Stimulated activated memory B cell treated with anti-CD40 and anti-IgM and Interleukin-4, amounts not matched to agents 10 μg/mL and 1 μg/mL and 100 μg/mL, for 72 hours (primary cell): ENCODE data around the gene PRKG1.

Experiments used
- ATAC-seq: fragments of 150-1000 bp; cut with Tn5 transposase; 2 replicates; pipeline ENCODE4 v1.10.0; 2021
- H3K27ac Mint-ChIP-seq: one replicate; pipeline ENCODE4 v1.8.0; 2022; ENCODE audit warnings: mild to moderate bottlenecking, mixed read lengths
- H3K27me3 Mint-ChIP-seq: one replicate; pipeline ENCODE4 v1.8.0; 2022; ENCODE audit warnings: mixed read lengths
- H3K36me3 Mint-ChIP-seq: one replicate; pipeline ENCODE4 v1.8.0; 2022; ENCODE audit warnings: mixed read lengths
- H3K4me1 Mint-ChIP-seq: one replicate; pipeline ENCODE4 v1.8.0; 2022; ENCODE audit warnings: mixed read lengths
- H3K4me3 Mint-ChIP-seq: one replicate; pipeline ENCODE4 v1.8.0; 2022; ENCODE audit warnings: mild to moderate bottlenecking, moderate library complexity, mixed read lengths
- H3K9me3 Mint-ChIP-seq: one replicate; pipeline ENCODE4 v1.8.0; 2022; ENCODE audit warnings: mixed read lengths

The PRKG1 gene

GRCh38 chr10:51786016-51786683, 711.9 kb downstream of the PRKG1 start:
- no peak for ATAC-seq
- Mint-ChIP-seq H3K36me3 (no peaks in the 10 kb centered on the region), H3K27me3 (no peaks in the 10 kb centered on the region), H3K9me3 (no peaks in the 10 kb centered on the region), H3K27ac (no peak overlapping the region), H3K4me1 (no peaks in the 10 kb centered on the region), H3K4me3 (no peak overlapping the region)

- no peaks in the 10 kb centered on the region for H3K27me3 Mint-ChIP-seq
- no peak overlapping the region for H3K4me3 Mint-ChIP-seq
- H3K9me3 Mint-ChIP-seq: peaks cover 4% of the 10 kb centered on the region
- H3K27ac Mint-ChIP-seq: no peak overlapping the region
- no peaks in the 10 kb centered on the region for H3K4me1 Mint-ChIP-seq
- H3K36me3 Mint-ChIP-seq: no peaks in the 10 kb centered on the region
- no peak for ATAC-seq
These were observed 712.4 kb downstream of the PRKG1 start for GRCh38 chr10:51786684-51787035.

DNA sequence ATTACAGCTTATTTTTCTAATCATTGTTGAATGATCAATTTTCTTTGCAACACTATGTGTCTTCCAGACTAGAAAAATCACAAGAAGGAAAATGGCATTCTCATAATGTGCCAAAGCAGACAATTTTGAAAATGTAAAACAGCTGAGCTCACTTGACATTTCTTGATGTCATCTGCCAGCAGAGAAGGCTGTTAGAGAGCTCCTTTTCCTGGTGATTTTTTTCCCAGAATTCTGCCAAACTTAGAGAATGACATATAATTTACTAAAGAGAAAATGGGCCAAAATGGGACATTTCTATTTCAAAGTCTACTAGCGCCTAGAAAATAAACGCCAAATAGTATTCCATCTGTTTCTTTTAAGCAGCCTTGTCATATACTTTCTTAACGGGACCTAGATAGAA, 714.0 kb downstream of the PRKG1 start:
- H3K36me3 Mint-ChIP-seq: no peaks in the 10 kb centered on the region
- H3K27ac Mint-ChIP-seq: no peak overlapping the region
- H3K27me3 Mint-ChIP-seq: no peaks in the 10 kb centered on the region
- H3K4me3 Mint-ChIP-seq: no peak overlapping the region
- H3K4me1 Mint-ChIP-seq: no peaks in the 10 kb centered on the region
- ATAC-seq: no peak
- peaks cover 15% of the 10 kb centered on the region for H3K9me3 Mint-ChIP-seq

DNA sequence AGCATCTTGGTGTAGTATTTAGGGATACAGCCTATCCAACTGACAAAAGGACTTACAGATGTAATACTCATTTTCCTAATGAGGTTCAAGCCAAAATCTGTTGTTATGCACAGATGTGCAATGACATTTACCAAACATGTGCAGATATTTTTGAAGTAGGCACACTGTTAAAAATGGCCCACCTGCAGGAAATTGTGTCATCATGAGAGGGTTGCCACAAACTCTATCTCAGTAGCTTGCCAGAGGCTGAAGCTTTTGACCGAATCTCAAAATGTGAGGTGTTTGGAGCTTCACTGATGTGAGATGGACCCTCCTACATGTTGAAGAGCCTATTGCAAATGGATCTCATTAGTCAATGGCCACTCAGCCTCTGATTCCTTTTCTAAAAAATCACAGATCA, 714.8 kb downstream of the PRKG1 start:
- Mint-ChIP-seq H3K9me3 (peaks cover 17% of the 10 kb centered on the region), H3K4me1 (no peaks in the 10 kb centered on the region), H3K27ac (no peak overlapping the region), H3K27me3 (no peaks in the 10 kb centered on the region), H3K36me3 (no peaks in the 10 kb centered on the region), H3K4me3 (no peak overlapping the region)
- no peak for ATAC-seq

DNA sequence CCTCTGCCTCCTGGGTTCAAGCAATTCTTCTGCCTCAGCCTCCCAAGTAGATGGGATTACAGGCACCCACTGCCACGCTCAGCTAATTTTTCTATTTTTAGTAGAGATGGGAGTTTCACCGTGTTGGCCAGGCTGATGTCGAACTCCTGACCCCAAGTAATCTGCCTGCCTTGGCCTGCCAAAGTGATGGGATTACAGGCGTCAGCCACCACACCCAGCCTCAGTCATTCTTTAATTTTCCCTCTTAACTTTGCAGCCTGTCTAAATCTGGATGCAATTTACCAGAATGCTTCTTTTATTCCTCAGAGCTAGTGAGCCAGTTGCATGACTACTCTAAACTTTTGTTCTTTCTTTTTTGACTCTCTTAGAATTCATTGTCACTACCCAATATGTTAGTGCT, 715.6 kb downstream of the PRKG1 start:
- Mint-ChIP-seq H3K27ac (no peak overlapping the region), H3K4me3 (no peak overlapping the region), H3K36me3 (no peaks in the 10 kb centered on the region), H3K27me3 (no peaks in the 10 kb centered on the region), H3K9me3 (peaks cover 17% of the 10 kb centered on the region), H3K4me1 (no peaks in the 10 kb centered on the region)
- no peak for ATAC-seq

- Mint-ChIP-seq H3K4me3 (no peak overlapping the region), H3K27ac (no peak overlapping the region), H3K27me3 (no peaks in the 10 kb centered on the region), H3K4me1 (no peaks in the 10 kb centered on the region), H3K9me3 (peaks cover 17% of the 10 kb centered on the region), H3K36me3 (no peaks in the 10 kb centered on the region)
- ATAC-seq: no peak
These were observed 718.4 kb downstream of the PRKG1 start for GRCh38 chr10:51792678-51793077.

DNA sequence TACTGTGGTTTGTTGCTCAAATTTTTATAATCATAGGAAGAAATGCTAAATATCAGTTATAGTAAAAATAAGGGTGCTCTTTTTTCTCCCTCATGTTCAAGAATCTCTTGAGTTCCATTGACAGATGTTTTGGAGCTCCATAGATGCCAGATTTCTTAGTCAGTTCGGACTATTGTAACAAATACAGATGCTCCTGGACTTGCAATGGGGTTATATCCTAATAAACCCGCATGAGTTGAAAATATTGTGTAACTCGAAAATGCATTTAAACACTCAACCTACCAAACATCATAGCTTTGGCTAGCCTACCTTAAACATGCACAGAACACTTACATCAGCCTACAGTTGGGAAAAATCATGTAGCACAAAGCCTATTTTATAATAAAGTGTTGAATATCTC, 725.8 kb downstream of the PRKG1 start:
- no peak overlapping the region for H3K4me3 Mint-ChIP-seq
- H3K27me3 Mint-ChIP-seq: no peaks in the 10 kb centered on the region
- H3K36me3 Mint-ChIP-seq: no peaks in the 10 kb centered on the region
- no peak overlapping the region for H3K27ac Mint-ChIP-seq
- no peaks in the 10 kb centered on the region for H3K9me3 Mint-ChIP-seq
- no peaks in the 10 kb centered on the region for H3K4me1 Mint-ChIP-seq
- no peak for ATAC-seq

- no peak for ATAC-seq
- Mint-ChIP-seq H3K4me1 (no peaks in the 10 kb centered on the region), H3K4me3 (no peak overlapping the region), H3K27me3 (no peaks in the 10 kb centered on the region), H3K27ac (no peak overlapping the region), H3K36me3 (no peaks in the 10 kb centered on the region), H3K9me3 (no peaks in the 10 kb centered on the region)
These were observed 726.6 kb downstream of the PRKG1 start for GRCh38 chr10:51800725-51801424.

- Mint-ChIP-seq H3K27me3 (no peaks in the 10 kb centered on the region), H3K4me1 (no peaks in the 10 kb centered on the region), H3K36me3 (no peaks in the 10 kb centered on the region), H3K9me3 (no peaks in the 10 kb centered on the region), H3K4me3 (no peak overlapping the region), H3K27ac (no peak overlapping the region)
- ATAC-seq: no peak
These were observed 727.7 kb downstream of the PRKG1 start for GRCh38 chr10:51802030-51802429.

- no peaks in the 10 kb centered on the region for H3K27me3 Mint-ChIP-seq
- ATAC-seq: no peak
- H3K27ac Mint-ChIP-seq: no peak overlapping the region
- H3K4me1 Mint-ChIP-seq: no peaks in the 10 kb centered on the region
- H3K4me3 Mint-ChIP-seq: no peak overlapping the region
- no peaks in the 10 kb centered on the region for H3K36me3 Mint-ChIP-seq
- H3K9me3 Mint-ChIP-seq: no peaks in the 10 kb centered on the region
These were observed 730.6 kb downstream of the PRKG1 start for GRCh38 chr10:51804866-51805265.

DNA sequence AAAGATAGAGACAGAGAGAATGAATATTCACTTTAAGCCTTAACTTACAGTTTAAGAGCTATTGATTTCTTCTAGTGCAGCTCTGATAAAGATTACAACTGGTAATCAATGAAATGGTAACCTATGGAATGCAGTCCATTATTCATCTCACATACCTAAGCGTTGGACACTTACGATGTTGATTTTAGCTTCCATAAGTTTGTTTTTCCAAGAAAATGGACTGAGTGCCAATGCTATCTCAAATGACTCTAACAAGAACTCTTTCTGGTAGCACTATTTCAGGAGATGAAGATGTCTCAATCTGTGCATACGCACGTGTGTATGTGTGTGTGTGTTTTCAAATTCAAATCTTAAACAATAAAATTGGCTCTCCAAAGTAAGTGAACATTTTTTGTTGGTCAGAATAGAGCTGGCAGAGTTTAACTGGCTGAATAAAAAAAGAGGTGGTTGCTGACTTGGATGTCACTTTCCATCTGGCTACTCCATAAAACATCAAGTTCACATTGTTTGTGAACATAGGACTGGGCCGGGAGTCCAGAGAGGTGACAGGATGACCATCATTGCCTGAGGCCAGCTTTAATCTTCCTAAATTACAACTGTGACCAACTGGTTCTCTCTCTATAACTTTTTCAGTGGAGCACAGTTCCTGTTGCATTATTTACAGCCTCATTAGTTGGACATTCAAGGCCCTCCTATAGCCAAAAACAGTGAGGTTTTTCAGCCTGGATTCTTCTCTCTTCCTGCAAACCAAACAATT, 732.0 kb downstream of the PRKG1 start:
- no peaks in the 10 kb centered on the region for H3K4me1 Mint-ChIP-seq
- H3K9me3 Mint-ChIP-seq: no peaks in the 10 kb centered on the region
- no peak for ATAC-seq
- no peaks in the 10 kb centered on the region for H3K36me3 Mint-ChIP-seq
- H3K4me3 Mint-ChIP-seq: no peak overlapping the region
- H3K27me3 Mint-ChIP-seq: no peaks in the 10 kb centered on the region
- H3K27ac Mint-ChIP-seq: no peak overlapping the region

- H3K4me1 Mint-ChIP-seq: no peaks in the 10 kb centered on the region
- H3K36me3 Mint-ChIP-seq: no peaks in the 10 kb centered on the region
- H3K4me3 Mint-ChIP-seq: no peak overlapping the region
- no peaks in the 10 kb centered on the region for H3K27me3 Mint-ChIP-seq
- no peaks in the 10 kb centered on the region for H3K9me3 Mint-ChIP-seq
- ATAC-seq: no peak
- H3K27ac Mint-ChIP-seq: no peak overlapping the region
These were observed 733.9 kb downstream of the PRKG1 start for GRCh38 chr10:51808187-51808586.

DNA sequence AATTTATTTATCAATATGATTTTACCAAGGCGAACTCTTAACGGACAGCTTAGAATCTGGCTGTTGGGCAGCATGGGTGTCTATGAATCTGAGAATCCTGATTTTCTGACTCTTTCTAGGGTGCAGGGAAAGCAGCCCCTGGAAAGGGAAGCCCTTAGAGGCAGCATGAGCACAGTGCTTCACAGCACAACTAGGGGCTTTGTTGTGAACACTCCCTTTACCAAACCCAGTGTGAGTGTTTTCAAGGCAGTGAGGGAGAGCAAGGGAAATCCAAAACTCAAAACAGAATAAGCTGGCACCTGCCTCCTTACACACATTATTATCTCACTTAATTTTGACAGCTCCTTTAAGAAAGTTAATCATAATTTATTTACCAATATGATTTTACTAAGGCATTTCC, 741.4 kb downstream of the PRKG1 start:
- no peaks in the 10 kb centered on the region for H3K4me1 Mint-ChIP-seq
- no peaks in the 10 kb centered on the region for H3K27me3 Mint-ChIP-seq
- ATAC-seq: no peak
- H3K27ac Mint-ChIP-seq: no peak overlapping the region
- no peaks in the 10 kb centered on the region for H3K36me3 Mint-ChIP-seq
- H3K4me3 Mint-ChIP-seq: no peak overlapping the region
- H3K9me3 Mint-ChIP-seq: no peaks in the 10 kb centered on the region

- Mint-ChIP-seq H3K4me1 (no peaks in the 10 kb centered on the region), H3K9me3 (peaks cover 2% of the 10 kb centered on the region), H3K27ac (no peak overlapping the region), H3K36me3 (no peaks in the 10 kb centered on the region), H3K4me3 (no peak overlapping the region), H3K27me3 (no peaks in the 10 kb centered on the region)
- no peak for ATAC-seq
These were observed 746.8 kb downstream of the PRKG1 start for GRCh38 chr10:51821045-51821444.

DNA sequence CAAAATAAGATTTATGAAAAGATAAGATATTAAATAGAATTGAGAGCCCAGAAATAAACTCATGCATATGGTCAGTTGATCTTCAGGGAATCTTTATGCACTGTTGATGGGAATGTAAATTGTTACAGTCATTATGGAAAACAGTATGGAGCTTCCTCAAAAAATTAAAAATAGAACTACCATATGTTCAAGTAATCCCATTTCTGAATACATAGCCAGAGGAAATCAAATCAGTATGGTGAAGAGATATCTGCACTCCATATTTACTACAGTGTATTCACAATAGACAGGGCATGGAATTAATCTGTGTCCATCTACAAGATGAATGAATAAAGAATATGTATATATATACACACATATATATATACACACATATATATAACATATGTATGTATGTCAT, 747.5 kb downstream of the PRKG1 start:
- H3K4me3 Mint-ChIP-seq: no peak overlapping the region
- no peaks in the 10 kb centered on the region for H3K4me1 Mint-ChIP-seq
- H3K36me3 Mint-ChIP-seq: no peaks in the 10 kb centered on the region
- no peak for ATAC-seq
- no peaks in the 10 kb centered on the region for H3K27me3 Mint-ChIP-seq
- H3K27ac Mint-ChIP-seq: no peak overlapping the region
- peaks cover 2% of the 10 kb centered on the region for H3K9me3 Mint-ChIP-seq
